HepG2 (cell line): ENCODE results near the gene IFT52. TPM values are rescaled to one million over a fixed set of nuclear protein-coding genes. Genes with fewer than 3 reads are reported as not detected.

Experiments
- AGO2 ChIP-seq: fragments of 200-400 bp; formaldehyde crosslinking; optimal IDR thresholded peaks from 2 replicates; pipeline ENCODE3; 2017; ENCODE audit warnings: mild to moderate bottlenecking, low read depth, low read length, moderate library complexity
- NFKB2 ChIP-seq: sonication (generic); formaldehyde crosslinking; IDR thresholded peaks from 2 replicates; pipeline ENCODE4 v1.4.0; 2020; ENCODE audit warnings: missing genetic modification reagents, borderline replicate concordance
- SMYD3 ChIP-seq: sonication (generic); formaldehyde crosslinking; IDR thresholded peaks from 2 replicates; pipeline ENCODE4 v1.8.1; 2023; ENCODE audit warnings: mild to moderate bottlenecking, missing genetic modification reagents
- SP2 ChIP-seq: sonication (generic); formaldehyde crosslinking; IDR thresholded peaks from 2 replicates; pipeline ENCODE4 v1.5.1; 2020; ENCODE audit warnings: mild to moderate bottlenecking, missing genetic modification reagents
- STAG1 ChIP-seq: sonication (generic); formaldehyde crosslinking; IDR thresholded peaks from 2 replicates; pipeline ENCODE4 v1.4.0; 2020; ENCODE audit warnings: missing genetic modification reagents
- ZBTB1 ChIP-seq: sonication (generic); formaldehyde crosslinking; IDR thresholded peaks from 2 replicates; pipeline ENCODE4 v1.4.0; 2020; ENCODE audit warnings: missing genetic modification reagents, borderline replicate concordance
- ZNF101 ChIP-seq: sonication (generic); formaldehyde crosslinking; IDR thresholded peaks from 2 replicates; pipeline ENCODE4 v1.4.0; 2020; ENCODE audit warnings: mild to moderate bottlenecking, low read depth, missing genetic modification reagents, borderline replicate concordance
- ZNF501 ChIP-seq: sonication (generic); formaldehyde crosslinking; IDR thresholded peaks from 2 replicates; pipeline ENCODE4 v1.5.1; 2020; ENCODE audit warnings: mild to moderate bottlenecking, moderate library complexity, missing genetic modification reagents
- ZNF572 ChIP-seq: sonication (generic); formaldehyde crosslinking; IDR thresholded peaks from 2 replicates; pipeline ENCODE4 v1.5.1; 2020; ENCODE audit warnings: mild to moderate bottlenecking, missing genetic modification reagents
- polyA plus RNA-seq, 8 experiments: library from polyadenylated mRNA; depleted of rRNA in 3 of 8; stranded (reverse) in 7 of 8; unstranded in 1 of 8; fragments of >200 nt; fragmentation: Illumina TruSeq in 4 of 8; extraction: Trizol in 4 of 8; gene quantifications; 2 replicates each; pipeline versions ENCODE4 v1.2.1 to v1.2.3, GENCODE V29; 2011 to 2016; ENCODE audit warnings: low read depth in 4 of 8, missing spikeins in 1 of 8, mixed read lengths in 1 of 8; ENCODE audit not compliant: insufficient read depth in 1 of 8
- total RNA-seq, 5 experiments: library from RNA; depleted of rRNA; stranded (reverse); fragments of >200 nt; fragmentation: Illumina TruSeq; extraction: Trizol; gene quantifications; 2 replicates each; pipeline ENCODE4 v1.2.3, GENCODE V29; 2016; ENCODE audit warnings: low read depth in 1 of 5
- TF ChIP-seq, protein P1 (sequence below): sonication (generic); formaldehyde crosslinking; IDR thresholded peaks from 2 replicates; pipeline ENCODE4 v1.5.1; 2020; ENCODE audit warnings: mild to moderate bottlenecking, missing genetic modification reagents, moderate library complexity

IFT52 gene
- total and polyA plus RNA-seq, 2 of the 13 experiments (the other 11 are each of a cell fraction or from before 2014, with no cell fraction given): 48.0 to 64.0 TPM

GRCh38 chr20:43549416-43550065 is 41.2 kb upstream of the IFT52 start (continued):
- TF ChIP-seq, protein P1, sequence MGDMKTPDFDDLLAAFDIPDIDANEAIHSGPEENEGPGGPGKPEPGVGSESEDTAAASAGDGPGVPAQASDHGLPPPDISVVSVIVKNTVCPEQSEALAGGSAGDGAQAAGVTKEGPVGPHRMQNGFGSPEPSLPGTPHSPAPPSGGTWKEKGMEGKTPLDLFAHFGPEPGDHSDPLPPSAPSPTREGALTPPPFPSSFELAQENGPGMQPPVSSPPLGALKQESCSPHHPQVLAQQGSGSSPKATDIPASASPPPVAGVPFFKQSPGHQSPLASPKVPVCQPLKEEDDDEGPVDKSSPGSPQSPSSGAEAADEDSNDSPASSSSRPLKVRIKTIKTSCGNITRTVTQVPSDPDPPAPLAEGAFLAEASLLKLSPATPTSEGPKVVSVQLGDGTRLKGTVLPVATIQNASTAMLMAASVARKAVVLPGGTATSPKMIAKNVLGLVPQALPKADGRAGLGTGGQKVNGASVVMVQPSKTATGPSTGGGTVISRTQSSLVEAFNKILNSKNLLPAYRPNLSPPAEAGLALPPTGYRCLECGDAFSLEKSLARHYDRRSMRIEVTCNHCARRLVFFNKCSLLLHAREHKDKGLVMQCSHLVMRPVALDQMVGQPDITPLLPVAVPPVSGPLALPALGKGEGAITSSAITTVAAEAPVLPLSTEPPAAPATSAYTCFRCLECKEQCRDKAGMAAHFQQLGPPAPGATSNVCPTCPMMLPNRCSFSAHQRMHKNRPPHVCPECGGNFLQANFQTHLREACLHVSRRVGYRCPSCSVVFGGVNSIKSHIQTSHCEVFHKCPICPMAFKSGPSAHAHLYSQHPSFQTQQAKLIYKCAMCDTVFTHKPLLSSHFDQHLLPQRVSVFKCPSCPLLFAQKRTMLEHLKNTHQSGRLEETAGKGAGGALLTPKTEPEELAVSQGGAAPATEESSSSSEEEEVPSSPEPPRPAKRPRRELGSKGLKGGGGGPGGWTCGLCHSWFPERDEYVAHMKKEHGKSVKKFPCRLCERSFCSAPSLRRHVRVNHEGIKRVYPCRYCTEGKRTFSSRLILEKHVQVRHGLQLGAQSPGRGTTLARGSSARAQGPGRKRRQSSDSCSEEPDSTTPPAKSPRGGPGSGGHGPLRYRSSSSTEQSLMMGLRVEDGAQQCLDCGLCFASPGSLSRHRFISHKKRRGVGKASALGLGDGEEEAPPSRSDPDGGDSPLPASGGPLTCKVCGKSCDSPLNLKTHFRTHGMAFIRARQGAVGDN (CRISPR knock-in tag): peak; percentile 31
- TF ChIP-seq ZNF101 (CRISPR knock-in tag) (0 out of 2 replicates have a peak, but pooled peaks have one; percentile 16), AGO2 (peak; percentile 27), ZNF572 (CRISPR knock-in tag) (0 out of 2 replicates have a peak, but pooled peaks have one; percentile 48), STAG1 (0 out of 2 replicates have a peak, but pooled peaks have one; percentile 10), ZBTB1 (CRISPR knock-in tag) (no peak), NFKB2 (CRISPR knock-in tag) (0 out of 2 replicates have a peak, but pooled peaks have one; percentile 31), SP2 (0 out of 2 replicates have a peak, but pooled peaks have one; percentile 20), SMYD3 (CRISPR knock-in tag) (no peak), ZNF501 (0 out of 2 replicates have a peak, but pooled peaks have one; percentile 41)
- TF ChIP-seq, all 625 proteins: peak for 9
